IMR-90 (cell line): Measurements from ENCODE around the gene ATP5PO. TPM values are rescaled to one million over a fixed set of nuclear protein-coding genes. Genes with fewer than 3 reads are reported as not detected.
A peak's percentile ranks its signal among the peaks of the same experiment; 100 is the strongest.

Source experiments
- ATAC-seq: fragments of 200-7000 bp; cut with Tn5 transposase; 2 replicates; pipeline ENCODE4 v1.9.1; 2020; ENCODE audit warnings: low read depth, mild to moderate bottlenecking, moderate library complexity
- BruUV-seq: library from RNA; stranded (reverse); fragments of 400-500 nt; replicated peaks from 2 replicates; lab custom pipeline; 2021; lab: Mats Ljungman, UMichigan
- CTCF ChIA-PET: fragments of 300-600 bp; formaldehyde crosslinking; extraction: SDS; loops from one replicate; lab custom pipeline; 2021; ENCODE audit warnings: antibody characterized with exemption; lab: Yijun Ruan, JAX
- POLR2A ChIA-PET: fragments of 300-600 bp; sonication (Branson Sonifier 250); formaldehyde crosslinking; loops from one replicate; lab custom pipeline; 2022; ENCODE audit warnings: antibody characterized with exemption; ENCODE audit not compliant: unreplicated experiment; lab: Charles Lee
- DNase-seq: peaks from one replicate; pipeline ENCODE4 v3.0.0; 2013
- H2AFZ ChIP-seq: replicated peaks from 2 replicates; pipeline ENCODE3; 2013; ENCODE audit warnings: low read length, mild to moderate bottlenecking; ENCODE audit not compliant: poor library complexity
- H2AK5ac ChIP-seq: 2 replicates; pipeline ENCODE4 v1.6.1; 2013; ENCODE audit warnings: low read depth, low read length, inconsistent platforms
- H2AK9ac ChIP-seq: replicated peaks from 2 replicates; pipeline ENCODE3; 2013; ENCODE audit warnings: mild to moderate bottlenecking, low read depth, low read length, moderate library complexity; ENCODE audit not compliant: poor library complexity
- H2BK120ac ChIP-seq: 2 replicates; pipeline ENCODE4 v1.6.1; 2013; ENCODE audit warnings: low read depth, low read length, inconsistent platforms
- H2BK15ac ChIP-seq: 3 replicates; pipeline ENCODE4 v1.6.1; 2013; ENCODE audit warnings: low read depth, low read length, inconsistent platforms
- H2BK20ac ChIP-seq: 2 replicates; pipeline ENCODE4 v1.6.1; 2013; ENCODE audit warnings: low read depth, mild to moderate bottlenecking, inconsistent platforms, low read length, moderate library complexity
- H2BK5ac ChIP-seq: 2 replicates; pipeline ENCODE4 v1.6.1; 2013; ENCODE audit warnings: mild to moderate bottlenecking, low read depth, low read length, inconsistent platforms; ENCODE audit not compliant: poor library complexity, severe bottlenecking
- H3K14ac ChIP-seq: replicated peaks from 2 replicates; pipeline ENCODE4 v1.6.1; 2013; ENCODE audit warnings: low read depth, low read length, inconsistent platforms
- H3K18ac ChIP-seq: 2 replicates; pipeline ENCODE4 v1.6.1; 2013; ENCODE audit warnings: low read depth, low read length, control low read depth
- H3K23ac ChIP-seq: 2 replicates; pipeline ENCODE4 v1.6.1; 2013; ENCODE audit warnings: low read depth, low read length, inconsistent platforms
- H3K27ac ChIP-seq: 2 replicates; pipeline ENCODE4 v1.5.1; 2013; ENCODE audit warnings: mild to moderate bottlenecking, control low read depth, low read length; ENCODE audit not compliant: insufficient read depth
- H3K27me3 ChIP-seq: 2 replicates; pipeline ENCODE4 v1.6.1; 2013; ENCODE audit warnings: low read length; ENCODE audit not compliant: control insufficient read depth, insufficient read depth
- H3K36me3 ChIP-seq: 2 replicates; pipeline ENCODE4 v1.6.1; 2013; ENCODE audit warnings: low read length, mixed read lengths; ENCODE audit not compliant: control insufficient read depth, insufficient read depth
- H3K4ac ChIP-seq: 2 replicates; pipeline ENCODE4 v1.6.1; 2013; ENCODE audit warnings: low read depth, low read length, inconsistent platforms
- H3K4me1 ChIP-seq: 2 replicates; pipeline ENCODE4 v1.6.1; 2013; ENCODE audit warnings: low read length, mixed read lengths; ENCODE audit not compliant: control insufficient read depth, insufficient read depth
- H3K4me2 ChIP-seq: 2 replicates; pipeline ENCODE4 v1.6.1; 2013; ENCODE audit warnings: low read depth, mild to moderate bottlenecking, control low read depth, low read length, moderate library complexity
- H3K4me3 ChIP-seq: 2 replicates; pipeline ENCODE4 v1.5.1; 2013; ENCODE audit warnings: low read depth, mild to moderate bottlenecking, control low read depth, low read length, moderate library complexity; ENCODE audit not compliant: insufficient read depth
- H3K56ac ChIP-seq: 2 replicates; pipeline ENCODE4 v1.6.1; 2013; ENCODE audit warnings: low read length, inconsistent platforms; ENCODE audit not compliant: insufficient read depth; ENCODE audit errors: extremely low read depth
- H3K79me1 ChIP-seq, 2 experiments: 2 replicates each; pipeline ENCODE4 v1.6.1; 2013; ENCODE audit warnings: low read length in 2 of 2, inconsistent platforms in 1 of 2, low read depth in 1 of 2
- H3K9ac ChIP-seq: 2 replicates; pipeline ENCODE4 v1.6.1; 2013; ENCODE audit warnings: low read depth, low read length, control low read depth
- H3K9me1 ChIP-seq: 2 replicates; pipeline ENCODE4 v1.6.1; 2013; ENCODE audit warnings: low read length, inconsistent platforms; ENCODE audit not compliant: insufficient read depth
- H3K9me3 ChIP-seq: 2 replicates; pipeline ENCODE4 v1.6.1; 2013; ENCODE audit warnings: low read length; ENCODE audit not compliant: control insufficient read depth, insufficient read depth
- H4K20me1 ChIP-seq: 2 replicates; pipeline ENCODE4 v1.6.1; 2013; ENCODE audit warnings: low read length, inconsistent platforms; ENCODE audit not compliant: insufficient read depth
- H4K5ac ChIP-seq: 2 replicates; pipeline ENCODE4 v1.6.1; 2013; ENCODE audit warnings: mild to moderate bottlenecking, low read depth, low read length, control low read depth
- H4K8ac ChIP-seq, 2 experiments: 2 replicates each; pipeline ENCODE4 v1.6.1; 2013; ENCODE audit warnings: low read depth in 2 of 2, low read length in 2 of 2, control low read depth in 1 of 2, inconsistent platforms in 1 of 2
- H4K91ac ChIP-seq: 2 replicates; pipeline ENCODE4 v1.6.1; 2013; ENCODE audit warnings: low read depth, low read length, inconsistent platforms; ENCODE audit not compliant: insufficient read depth
- FOS ChIP-seq: fragments of 150-350 bp; IDR thresholded peaks from 2 replicates; pipeline ENCODE4 v1.6.1; 2016; ENCODE audit warnings: low read depth, low read length
- MXI1 ChIP-seq: IDR thresholded peaks from 2 replicates; pipeline ENCODE4 v1.6.1; 2012; ENCODE audit warnings: low read depth, mild to moderate bottlenecking, low read length, moderate library complexity, borderline replicate concordance
- NFE2L2 ChIP-seq: fragments of 150-350 bp; IDR thresholded peaks from 2 replicates; pipeline ENCODE4 v1.6.1; 2016; ENCODE audit warnings: low read depth, mild to moderate bottlenecking, low read length
- WGBS, 2 experiments: methylation state at CpG; one replicate each; pipeline versions ENCODE4 v1.1.5 to v1.1.7; 2013; ENCODE audit warnings: missing lambda C conversion rate in 2 of 2; ENCODE audit not compliant: insufficient read length in 1 of 2; ENCODE audit errors: extremely low coverage in 2 of 2; 5-methylcytosine and 5-hydroxymethylcytosine counted together
- dilution Hi-C: fragments of 300-500 bp; cut with HindIII; formaldehyde crosslinking; loops from one replicate; pipeline ENCODE4 v1.14.3; 2018; ENCODE audit warnings: low sequenced_read_pairs; ENCODE audit not compliant: unreplicated experiment
- in situ Hi-C: fragments of 300-500 bp; cut with MboI; formaldehyde crosslinking; loops from 3 replicates; pipeline ENCODE4 v1.14.3; 2019; ENCODE audit warnings: low sequenced_read_pairs, inconsistent platforms, mixed read lengths
- intact Hi-C: fragments of 100-400 bp; cut with micrococcal nuclease; formaldehyde crosslinking; loops from 2 replicates; pipeline ENCODE4 v1.10.0; 2022
- polyA plus RNA-seq, 3 experiments: library from polyadenylated mRNA; depleted of rRNA; stranded (reverse); fragments of >200 nt; gene quantifications; 2 replicates each; pipeline ENCODE4 v1.2.3, GENCODE V29; 2012; ENCODE audit warnings: low replicate concordance in 1 of 3
- total RNA-seq: library from RNA; depleted of rRNA; stranded (reverse); fragments of >200 nt; gene quantifications from 2 replicates; pipeline ENCODE4 v1.2.3, GENCODE V29; 2012
- TF ChIP-seq, protein P1 (sequence below): fragments of 150-350 bp; IDR thresholded peaks from 2 replicates; pipeline ENCODE4 v1.6.1; 2016; ENCODE audit warnings: low read depth, mild to moderate bottlenecking, low read length, moderate library complexity, borderline replicate concordance

Gene ATP5PO
- total and polyA plus RNA-seq, 2 of the 4 experiments (the other 2 are of a cell fraction): 237 to 250 TPM

DNA sequence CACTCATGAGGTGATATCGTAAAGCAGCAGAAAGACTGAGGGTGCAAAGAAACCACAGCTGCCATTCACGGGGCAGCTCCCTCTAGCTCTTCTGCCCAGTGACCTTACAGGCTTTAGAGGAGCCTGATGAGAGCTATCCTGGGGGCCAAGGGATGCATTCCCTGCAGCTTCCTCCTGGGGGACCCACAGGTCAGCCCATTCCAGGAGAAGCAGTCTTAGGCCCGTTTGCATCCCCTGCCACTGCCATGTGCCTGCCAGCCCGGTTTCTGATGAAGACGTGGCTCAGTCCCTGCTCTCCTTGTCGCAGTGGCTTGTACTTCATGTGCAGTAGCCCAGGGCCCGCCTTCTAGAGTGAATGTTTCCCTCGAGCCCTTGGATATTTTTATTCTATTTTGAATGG, 22.8 kb downstream of the ATP5PO start:
- 74% methylated on average over 4 of the region's 8 CpGs; no CpG with 5 or more reads in 1 of the 2 experiments for WGBS, 2 experiments
- H4K91ac ChIP-seq: no peak overlapping the region
- no peak overlapping the region for H4K8ac ChIP-seq
- no peak overlapping the region for H3K4me3 ChIP-seq
- H3K27ac ChIP-seq: no peak overlapping the region
- peak overlapping the region; percentile 43 for H2AFZ ChIP-seq
- H3K23ac ChIP-seq: no peak overlapping the region
- H3K4me2 ChIP-seq: no peak overlapping the region
- H3K4me1 ChIP-seq: peaks cover 4% of the 10 kb centered on the region
- ChIA-PET CTCF (no interaction called here), POLR2A (no interaction called here)
- no peak overlapping the region for H2BK5ac ChIP-seq
- no peak overlapping the region for H2BK20ac ChIP-seq
- no peak overlapping the region for H3K4ac ChIP-seq
- H3K9ac ChIP-seq: no peak overlapping the region
- H3K9me1 ChIP-seq: peaks cover 8% of the 10 kb centered on the region
- no peaks in the 10 kb centered on the region for H3K9me3 ChIP-seq
- H2AK5ac ChIP-seq: no peak overlapping the region
- H3K79me1 ChIP-seq: no peaks in the 10 kb centered on the region
- DNase-seq: no peak
- H3K56ac ChIP-seq: no peak overlapping the region
- no peak overlapping the region for H2BK15ac ChIP-seq
- no peaks in the 10 kb centered on the region for H3K36me3 ChIP-seq
- H2BK120ac ChIP-seq: no peak overlapping the region
- H2AK9ac ChIP-seq: no peak overlapping the region
- dilution Hi-C loops: no loop called here
- no peaks in the 10 kb centered on the region for H4K20me1 ChIP-seq
- intact Hi-C loops: loop anchor here (5.0 kb wide), 2 partner anchors 66 to 131 kb away; no protein-coding TSS in a partner anchor
- BruUV-seq: no TSS peak
- no peak for ATAC-seq
- TF ChIP-seq NFE2L2 (no peak), MXI1 (no peak), FOS (no peak)
- TF ChIP-seq, protein P1, sequence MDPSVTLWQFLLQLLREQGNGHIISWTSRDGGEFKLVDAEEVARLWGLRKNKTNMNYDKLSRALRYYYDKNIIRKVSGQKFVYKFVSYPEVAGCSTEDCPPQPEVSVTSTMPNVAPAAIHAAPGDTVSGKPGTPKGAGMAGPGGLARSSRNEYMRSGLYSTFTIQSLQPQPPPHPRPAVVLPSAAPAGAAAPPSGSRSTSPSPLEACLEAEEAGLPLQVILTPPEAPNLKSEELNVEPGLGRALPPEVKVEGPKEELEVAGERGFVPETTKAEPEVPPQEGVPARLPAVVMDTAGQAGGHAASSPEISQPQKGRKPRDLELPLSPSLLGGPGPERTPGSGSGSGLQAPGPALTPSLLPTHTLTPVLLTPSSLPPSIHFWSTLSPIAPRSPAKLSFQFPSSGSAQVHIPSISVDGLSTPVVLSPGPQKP: no peak
- H4K5ac ChIP-seq: no peak overlapping the region
- in situ Hi-C loops: no loop called here
- H3K18ac ChIP-seq: no peak overlapping the region
- H3K27me3 ChIP-seq: no peaks in the 10 kb centered on the region
- H3K14ac ChIP-seq: no peak overlapping the region
